Cardiac fibroblast (primary cell): ENCODE data around the gene KIFBP.

ENCODE experiments used
- DNase-seq, 2 donors: peaks; one replicate each; pipeline versions ENCODE4 v3.0.0 to v3.0.0-alpha.2; 2010; ENCODE audit warnings: low read depth in 2 of 2
- H3K4me3 ChIP-seq, 2 donors: replicated peaks in 1 of 2; 1 replicate in 1 of 2; 2 replicates in 1 of 2; pipeline ENCODE4 v1.5.1; 2011; ENCODE audit warnings: low read depth in 2 of 2, low read length in 2 of 2, mild to moderate bottlenecking in 2 of 2, moderate library complexity in 1 of 2
- CTCF ChIP-seq: IDR thresholded peaks from one replicate; pipeline ENCODE4 v1.5.1; 2011; ENCODE audit warnings: low read depth, mild to moderate bottlenecking, low read length, inconsistent platforms

The KIFBP gene

DNA sequence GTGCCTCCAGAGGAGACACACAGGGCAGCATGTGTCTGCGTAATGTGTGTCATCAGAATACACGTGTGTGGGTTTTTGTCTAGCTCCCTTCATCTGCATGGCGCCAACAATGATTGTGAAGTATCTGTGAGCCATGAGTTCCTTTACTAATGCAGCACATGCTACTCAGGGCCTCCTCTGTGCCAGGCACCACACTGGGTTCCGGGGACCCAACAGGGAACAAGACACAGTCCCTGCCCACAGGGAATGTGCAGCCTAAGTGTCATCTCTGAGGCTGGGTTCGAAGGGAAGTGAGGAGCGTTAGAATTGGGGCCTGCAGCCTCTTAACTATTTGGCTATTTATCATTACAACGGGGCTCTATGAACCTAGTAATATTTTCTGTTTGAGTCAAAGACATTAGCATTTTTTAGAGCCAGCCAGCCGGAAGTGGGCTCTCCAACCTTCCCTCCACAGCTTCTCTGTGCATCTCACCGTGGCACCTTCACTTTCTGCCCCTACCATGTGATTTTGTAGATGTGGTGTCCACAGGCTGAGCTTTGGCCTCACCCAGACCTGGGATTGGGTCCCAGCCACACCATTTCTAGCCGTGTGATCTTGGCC lies 55.4 kb downstream of the KIFBP start:
- TF ChIP-seq CTCF = no peak
- no peak for DNase-seq
- no peak overlapping the region for H3K4me3 ChIP-seq

- TF ChIP-seq CTCF = no peak
- H3K4me3 ChIP-seq = no peak overlapping the region
- DNase-seq = no peak
Observed at GRCh38 chr10:69044546-69044945, 55.9 kb downstream of the KIFBP start.

DNA sequence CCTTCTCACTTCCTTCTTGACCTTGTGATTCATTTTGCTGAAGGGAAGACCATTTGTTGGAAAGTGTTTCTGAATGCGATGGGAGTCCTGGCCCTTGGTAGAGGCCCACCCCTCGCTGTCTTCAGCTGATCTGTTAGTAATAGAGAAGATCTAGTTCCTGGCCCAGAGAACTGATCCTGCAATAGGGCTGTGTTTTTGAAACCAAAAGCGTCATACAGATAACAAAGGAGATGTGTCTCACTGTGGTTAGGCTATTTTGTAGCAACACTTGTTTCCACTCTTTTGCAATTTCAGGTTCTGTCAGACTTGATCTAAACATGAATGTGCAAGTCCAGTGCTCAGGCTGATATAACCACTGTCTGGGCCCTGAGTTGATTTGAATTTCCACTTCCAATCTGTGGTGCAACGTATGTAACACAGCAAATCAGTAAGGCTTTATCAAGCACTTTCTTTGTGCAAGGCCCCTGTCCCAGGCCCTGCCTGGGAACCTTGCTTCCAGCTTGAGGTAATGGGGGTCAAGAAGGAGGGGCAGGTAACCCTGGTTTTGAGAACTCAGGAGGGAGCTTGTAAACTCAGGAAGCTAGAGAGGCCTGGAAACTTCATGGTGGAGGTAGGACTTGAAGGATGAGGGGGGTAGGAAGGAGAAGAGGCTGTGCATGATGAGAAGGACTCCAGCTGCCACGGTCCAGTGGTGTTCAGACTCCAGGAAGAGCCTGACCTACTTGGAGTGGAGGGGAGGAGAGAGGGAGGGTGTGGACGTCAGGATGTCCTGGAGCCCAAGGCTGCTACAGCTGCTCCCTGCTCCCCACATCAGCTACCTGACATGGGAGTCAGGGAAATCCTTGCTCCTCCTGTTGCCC lies 57.1 kb downstream of the KIFBP start:
- peak; percentile 81 to 82 for DNase-seq
- no peak for TF ChIP-seq CTCF
- H3K4me3 ChIP-seq = no peak overlapping the region

DNA sequence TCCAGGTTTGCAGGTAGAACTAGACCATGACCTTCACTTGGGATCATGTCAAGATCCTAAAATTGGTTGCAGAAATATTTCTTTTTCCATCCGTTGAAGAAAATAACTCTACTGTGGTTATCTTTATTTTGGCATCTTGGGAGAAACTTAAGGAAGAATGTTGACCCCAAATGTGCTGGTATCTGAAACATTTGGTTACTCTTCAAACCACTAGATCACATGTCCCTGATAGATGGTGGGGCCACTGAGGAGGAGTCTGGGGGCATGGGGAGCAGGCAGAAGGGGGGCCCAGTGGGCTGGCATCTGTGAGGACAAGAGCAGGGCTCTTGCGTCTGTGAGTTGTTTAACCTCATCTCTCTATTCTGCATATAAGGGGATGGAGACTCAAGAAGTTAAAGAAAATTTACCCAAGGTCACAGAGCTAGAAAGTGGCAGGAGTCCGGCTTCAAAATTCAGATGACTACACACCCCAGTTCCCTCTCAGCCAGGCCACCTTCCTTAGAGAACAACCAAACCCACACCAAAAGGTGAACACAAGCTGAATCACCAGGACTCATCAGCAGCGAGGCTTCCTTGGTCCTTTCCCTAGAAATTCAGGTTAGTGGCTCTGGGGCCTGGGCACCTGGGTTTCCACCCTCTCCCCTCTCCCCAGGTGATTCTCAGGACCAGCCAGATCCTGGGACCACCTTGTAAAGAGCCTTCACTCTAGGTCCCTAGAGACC lies 58.7 kb downstream of the KIFBP start:
- H3K4me3 ChIP-seq = no peak overlapping the region
- no peak for DNase-seq
- TF ChIP-seq CTCF = no peak

- H3K4me3 ChIP-seq = no peak overlapping the region
- TF ChIP-seq CTCF = no peak
- DNase-seq = peak; percentile 33 to 35
Observed at GRCh38 chr10:69048103-69048502, 59.5 kb downstream of the KIFBP start.

DNA sequence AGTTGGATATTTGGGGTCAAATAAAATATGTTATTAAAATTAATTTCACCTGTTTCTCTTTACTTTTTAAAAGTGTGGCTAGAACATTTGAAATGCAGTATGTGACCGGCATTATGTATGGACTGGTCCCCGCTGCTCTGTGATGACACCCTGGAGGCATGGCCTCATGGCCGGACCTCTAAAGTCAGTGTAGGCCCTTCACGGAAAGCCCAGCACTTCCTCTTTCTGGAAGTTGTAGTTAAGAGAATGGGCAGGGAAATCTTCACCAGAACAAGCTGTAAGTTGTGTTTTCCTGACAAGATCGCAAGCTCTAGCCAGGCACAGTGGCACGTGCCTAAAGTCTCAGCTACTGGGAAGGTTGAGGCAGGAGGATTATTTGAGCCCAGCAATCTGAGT lies 61.0 kb downstream of the KIFBP start:
- H3K4me3 ChIP-seq = no peak overlapping the region
- no peak for TF ChIP-seq CTCF
- DNase-seq = no peak
